GM10266 (cell line): ENCODE data around the gene ANO4.

Experiments
- DNase-seq: peaks from one replicate; pipeline ENCODE4 v3.0.0; 2012; ENCODE audit errors: extremely low spot score
- CTCF ChIP-seq: IDR thresholded peaks from 2 replicates; pipeline ENCODE4 v1.5.1; 2012; ENCODE audit warnings: mild to moderate bottlenecking, low read depth; ENCODE audit not compliant: control insufficient read depth, insufficient read depth; ENCODE audit errors: missing control alignments

Gene ANO4

DNA sequence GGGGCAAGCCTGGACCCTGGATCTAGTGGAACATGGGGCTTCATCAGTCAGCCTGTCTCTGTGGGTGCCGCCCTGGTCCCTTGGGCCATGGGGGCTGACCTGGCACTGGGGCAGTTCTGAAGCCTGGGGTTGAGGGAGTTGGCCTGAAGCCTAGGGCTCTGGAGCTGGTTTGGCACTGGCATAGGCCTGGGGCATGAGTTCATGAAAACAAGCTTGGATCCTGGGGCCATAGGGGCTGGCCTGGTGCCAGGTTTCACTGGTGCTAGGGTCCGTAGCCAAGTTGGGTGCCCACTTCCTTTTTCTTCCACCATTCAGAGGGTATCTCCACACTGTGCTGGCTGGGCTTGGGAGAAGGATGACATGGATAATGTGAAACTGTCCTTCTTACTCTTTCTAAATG, 26.6 kb upstream of the ANO4 start:
- no peak for DNase-seq
- TF ChIP-seq CTCF = no peak

DNA sequence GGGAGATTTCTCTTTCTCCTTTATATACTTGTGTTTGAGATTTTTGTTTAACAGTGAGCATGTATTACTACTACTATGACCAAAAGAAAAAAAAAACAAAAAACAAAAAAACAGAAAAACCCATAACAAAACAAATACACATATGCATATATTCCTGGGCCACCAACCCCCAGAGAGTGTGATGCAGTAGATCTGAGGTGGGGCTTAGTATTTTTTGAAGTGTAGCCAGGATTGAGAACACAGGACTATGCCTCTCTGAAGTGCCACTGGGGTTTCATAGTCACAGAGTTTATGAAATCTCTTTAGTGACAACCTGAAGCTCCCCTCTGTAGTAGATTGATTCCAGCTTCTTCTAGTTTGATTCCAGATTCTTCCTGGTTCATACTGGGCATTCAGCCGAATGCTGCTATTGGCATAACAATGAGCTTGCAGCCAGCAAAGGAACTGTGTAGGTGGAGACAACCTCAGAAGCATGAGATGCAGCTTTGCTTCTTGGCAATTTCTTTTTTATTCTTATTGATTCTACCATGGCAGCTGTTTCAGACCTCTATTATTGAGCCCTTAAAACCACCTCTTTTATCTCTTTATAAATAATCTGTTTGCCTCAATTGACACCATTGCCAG, 15.5 kb upstream of the ANO4 start:
- DNase-seq = no peak
- TF ChIP-seq CTCF = no peak

- no peak for TF ChIP-seq CTCF
- DNase-seq = no peak
Measured at GRCh38 chr12:100789146-100789545, 5.4 kb upstream of the ANO4 start.

GRCh38 chr12:100789975-100790374, 4.6 kb upstream of the ANO4 start:
- no peak for DNase-seq
- no peak for TF ChIP-seq CTCF

GRCh38 chr12:100790552-100790951, 4.0 kb upstream of the ANO4 start:
- no peak for DNase-seq
- no peak for TF ChIP-seq CTCF

- DNase-seq = no peak
- no peak for TF ChIP-seq CTCF
Measured at GRCh38 chr12:100793182-100793581, 1.4 kb upstream of the ANO4 start.

- DNase-seq = no peak
- TF ChIP-seq CTCF = no peak
Measured at GRCh38 chr12:100795174-100795799, 711 bp downstream of the ANO4 start.
